ENCODE data around the gene PLCB3. TPM values are rescaled to one million over a fixed set of nuclear protein-coding genes. Genes with fewer than 3 reads are reported as not detected.
"Not testable (repeated sequence)": the region's sequence is repeated elsewhere in the genome, so short reads cannot be mapped to it uniquely, and the experiment has no call there.

The PLCB3 gene
- total RNA-seq, 1 donor from 2014 or later = 23.4 TPM

- H3K4me1 Mint-ChIP-seq (ENCODE audit: low read depth) = peaks cover 12% of the 10 kb centered on the region
- H3K27ac Mint-ChIP-seq = peak overlapping the region; percentile 93
- DNase-seq (ENCODE audit: low spot score) = peak; percentile 71
- H3K4me3 Mint-ChIP-seq (ENCODE audit: low read depth) = peak overlapping the region; percentile 94
- peaks cover under 1% of the 10 kb centered on the region for H3K27me3 Mint-ChIP-seq (ENCODE audit: low read depth)
- H3K36me3 Mint-ChIP-seq (ENCODE audit: low read depth) = peaks cover 20% of the 10 kb centered on the region
- H3K9me3 Mint-ChIP-seq = no peaks in the 10 kb centered on the region
- intact Hi-C loops (cut with micrococcal nuclease) = loop anchor here (1.0 to 5.0 kb wide), 8 partner anchors 11 to 472 kb away; partner anchors contain the start of genes BAD, CCDC88B, FKBP2 and GPR137
Observed at GRCh38 chr11:64305691-64306562, 54.6 kb downstream of the PLCB3 start.

DNA sequence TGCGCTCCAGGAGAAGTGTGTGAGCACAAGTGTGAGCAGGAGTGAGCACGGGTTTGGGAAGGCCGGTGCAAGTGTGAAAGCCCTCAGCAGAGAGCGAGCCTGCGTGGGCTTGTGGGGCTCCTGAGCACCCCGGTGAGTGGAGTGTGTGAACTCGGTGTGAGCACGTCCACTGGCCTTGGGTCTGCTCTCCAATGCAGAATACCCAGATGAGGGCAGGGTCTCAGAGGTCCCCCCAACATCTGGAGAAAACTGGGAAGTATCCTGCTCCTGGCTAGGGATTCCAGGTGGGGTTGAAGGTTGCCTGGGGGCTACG is 55.2 kb downstream of the PLCB3 start:
- Mint-ChIP-seq H3K4me3 (ENCODE audit: low read depth) (peak overlapping the region; percentile 94), H3K4me1 (ENCODE audit: low read depth) (peaks cover 11% of the 10 kb centered on the region), H3K9me3 (no peaks in the 10 kb centered on the region), H3K27me3 (ENCODE audit: low read depth) (no peaks in the 10 kb centered on the region), H3K36me3 (ENCODE audit: low read depth) (peaks cover 22% of the 10 kb centered on the region), H3K27ac (peak overlapping the region; percentile 93)
- intact Hi-C loops (cut with micrococcal nuclease) = loop anchor here (1.0 to 5.0 kb wide), 2 partner anchors 11 to 36 kb away; partner anchors contain the start of genes CCDC88B and TRMT112
- no peak for DNase-seq (ENCODE audit: low spot score)

DNA sequence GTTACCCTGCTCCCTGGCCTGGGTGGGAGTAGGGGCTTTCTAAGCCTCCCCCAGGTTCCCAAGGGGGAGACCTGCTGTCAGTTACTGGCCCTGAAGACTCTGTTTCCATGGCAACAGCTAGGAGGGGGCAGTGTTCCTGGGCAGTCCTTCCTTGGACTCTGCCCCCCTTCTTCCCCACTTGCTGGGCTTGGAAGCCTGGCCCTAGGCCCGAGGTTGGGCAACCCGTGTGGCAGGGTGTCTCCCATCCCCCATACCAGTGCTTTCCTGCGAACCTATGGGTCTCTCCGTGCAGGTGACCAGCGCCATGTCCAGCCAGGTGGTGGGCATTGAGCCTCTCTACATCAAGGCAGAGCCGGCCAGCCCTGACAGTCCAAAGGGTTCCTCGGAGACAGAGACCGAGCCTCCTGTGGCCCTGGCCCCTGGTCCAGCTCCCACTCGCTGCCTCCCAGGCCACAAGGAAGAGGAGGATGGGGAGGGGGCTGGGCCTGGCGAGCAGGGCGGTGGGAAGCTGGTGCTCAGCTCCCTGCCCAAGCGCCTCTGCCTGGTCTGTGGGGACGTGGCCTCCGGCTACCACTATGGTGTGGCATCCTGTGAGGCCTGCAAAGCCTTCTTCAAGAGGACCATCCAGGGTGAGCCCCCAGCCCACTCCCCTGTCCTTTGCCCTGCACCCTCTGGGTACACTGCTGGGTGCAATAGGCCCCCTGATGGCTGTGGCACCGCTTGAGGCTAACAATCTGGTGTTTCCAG is 55.7 kb downstream of the PLCB3 start:
- Mint-ChIP-seq H3K4me3 (ENCODE audit: low read depth) (peak overlapping the region; percentile 94), H3K36me3 (ENCODE audit: low read depth) (peaks cover 22% of the 10 kb centered on the region)

DNA sequence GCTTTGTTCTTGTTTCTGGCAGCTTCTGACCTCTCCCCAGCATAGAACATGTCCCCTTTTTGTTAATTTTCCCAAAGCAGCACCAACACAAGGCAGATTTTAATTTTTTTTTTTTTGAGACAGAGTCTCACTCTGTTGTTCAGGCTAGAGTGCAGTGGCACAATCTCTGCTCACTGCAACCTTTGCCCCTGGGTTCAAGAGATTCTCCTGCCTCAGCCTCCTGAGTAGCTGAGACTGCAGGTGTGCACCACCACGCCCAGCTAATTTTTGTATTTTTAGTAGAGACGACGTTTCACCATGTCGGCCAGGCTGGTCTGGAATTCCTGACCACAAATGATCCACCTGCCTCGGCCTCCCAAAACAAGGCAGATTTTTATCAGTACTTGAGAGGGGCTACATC is 56.5 kb downstream of the PLCB3 start:
- DNase-seq (ENCODE audit: low spot score); H3K9me3 Mint-ChIP-seq; H3K27me3 Mint-ChIP-seq (ENCODE audit: low read depth): not testable (repeated sequence)
- peak overlapping the region; percentile 20 for H3K27ac Mint-ChIP-seq
- intact Hi-C loops (cut with micrococcal nuclease) = loop anchor here (5.0 kb wide), 1 partner anchor 35 kb away; the partner anchor contains the start of gene CCDC88B
- peak overlapping the region; percentile 32 for H3K4me3 Mint-ChIP-seq (ENCODE audit: low read depth)
- peaks cover 27% of the 10 kb centered on the region for H3K36me3 Mint-ChIP-seq (ENCODE audit: low read depth)
- peaks cover 16% of the 10 kb centered on the region for H3K4me1 Mint-ChIP-seq (ENCODE audit: low read depth)

More for the DNA sequence above, 55.7 kb downstream of the PLCB3 start:
- intact Hi-C loops (cut with micrococcal nuclease) = loop anchor here (1.0 to 5.0 kb wide), 2 partner anchors 10 to 35 kb away; partner anchors contain the start of genes CCDC88B and TRMT112
- DNase-seq (ENCODE audit: low spot score) = no peak
- no peaks in the 10 kb centered on the region for H3K27me3 Mint-ChIP-seq (ENCODE audit: low read depth)
- peaks cover 11% of the 10 kb centered on the region for H3K4me1 Mint-ChIP-seq (ENCODE audit: low read depth)
- H3K9me3 Mint-ChIP-seq = no peaks in the 10 kb centered on the region
- peak overlapping the region; percentile 20 for H3K27ac Mint-ChIP-seq

DNA sequence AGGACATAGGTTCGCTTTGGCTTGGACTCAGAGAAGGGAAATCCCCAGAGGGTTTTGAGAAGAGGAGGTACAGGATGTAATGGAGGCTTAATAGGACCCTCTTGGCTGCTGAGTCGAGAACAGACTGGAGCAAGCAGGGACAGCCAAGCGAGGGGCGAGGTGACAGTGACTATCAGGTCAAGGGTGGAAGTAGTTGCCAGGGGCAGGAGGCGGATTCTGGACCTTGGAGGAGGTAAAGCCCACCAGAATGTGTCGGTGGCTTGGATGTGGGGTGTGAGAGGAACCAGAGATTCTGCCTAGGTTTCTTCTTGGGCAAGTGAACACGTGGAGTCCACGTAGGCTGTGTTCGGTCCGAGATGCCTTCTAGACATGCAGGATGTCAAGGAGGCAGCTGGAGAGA is 61.6 kb downstream of the PLCB3 start:
- Mint-ChIP-seq H3K27me3 (ENCODE audit: low read depth) (no peaks in the 10 kb centered on the region), H3K27ac (peak overlapping the region; percentile 39), H3K36me3 (ENCODE audit: low read depth) (peaks cover 51% of the 10 kb centered on the region), H3K4me1 (ENCODE audit: low read depth) (peaks cover 20% of the 10 kb centered on the region), H3K9me3 (no peaks in the 10 kb centered on the region), H3K4me3 (ENCODE audit: low read depth) (no peak overlapping the region)
- no peak for DNase-seq (ENCODE audit: low spot score)
- intact Hi-C loops (cut with micrococcal nuclease) = no loop called here

- Mint-ChIP-seq H3K27ac (no peak overlapping the region), H3K4me3 (ENCODE audit: low read depth) (no peak overlapping the region), H3K4me1 (ENCODE audit: low read depth) (peaks cover 20% of the 10 kb centered on the region), H3K36me3 (ENCODE audit: low read depth) (peaks cover 50% of the 10 kb centered on the region), H3K27me3 (ENCODE audit: low read depth) (no peaks in the 10 kb centered on the region), H3K9me3 (no peaks in the 10 kb centered on the region)
- intact Hi-C loops (cut with micrococcal nuclease) = no loop called here
- DNase-seq (ENCODE audit: low spot score) = no peak
Observed at GRCh38 chr11:64313491-64314145, 62.3 kb downstream of the PLCB3 start.

GRCh38 chr11:64314146-64314804 is 62.9 kb downstream of the PLCB3 start:
- DNase-seq (ENCODE audit: low spot score) = no peak
- H3K36me3 Mint-ChIP-seq (ENCODE audit: low read depth) = peaks cover 48% of the 10 kb centered on the region
- H3K4me1 Mint-ChIP-seq (ENCODE audit: low read depth) = peaks cover 25% of the 10 kb centered on the region
- no peaks in the 10 kb centered on the region for H3K27me3 Mint-ChIP-seq (ENCODE audit: low read depth)
- intact Hi-C loops (cut with micrococcal nuclease) = no loop called here
- no peaks in the 10 kb centered on the region for H3K9me3 Mint-ChIP-seq
- H3K4me3 Mint-ChIP-seq (ENCODE audit: low read depth) = no peak overlapping the region
- no peak overlapping the region for H3K27ac Mint-ChIP-seq

GRCh38 chr11:64314805-64315561 is 63.7 kb downstream of the PLCB3 start:
- Mint-ChIP-seq H3K27me3 (ENCODE audit: low read depth) (no peaks in the 10 kb centered on the region), H3K36me3 (ENCODE audit: low read depth) (peaks cover 46% of the 10 kb centered on the region), H3K9me3 (no peaks in the 10 kb centered on the region), H3K27ac (no peak overlapping the region), H3K4me3 (ENCODE audit: low read depth) (peak overlapping the region; percentile 26), H3K4me1 (ENCODE audit: low read depth) (peaks cover 29% of the 10 kb centered on the region)
- no peak for DNase-seq (ENCODE audit: low spot score)
- intact Hi-C loops (cut with micrococcal nuclease) = no loop called here

- H3K9me3 Mint-ChIP-seq; H3K27me3 Mint-ChIP-seq (ENCODE audit: low read depth); intact Hi-C loops (cut with micrococcal nuclease); DNase-seq (ENCODE audit: low spot score): not testable (repeated sequence)
- peak overlapping the region; percentile 96 for H3K4me3 Mint-ChIP-seq (ENCODE audit: low read depth)
- H3K4me1 Mint-ChIP-seq (ENCODE audit: low read depth) = peaks cover 35% of the 10 kb centered on the region
- H3K36me3 Mint-ChIP-seq (ENCODE audit: low read depth) = peaks cover 54% of the 10 kb centered on the region
- H3K27ac Mint-ChIP-seq = peak overlapping the region; percentile 99
Observed at GRCh38 chr11:64315667-64316526, 64.6 kb downstream of the PLCB3 start.

GRCh38 chr11:64316672-64317324 is 65.5 kb downstream of the PLCB3 start:
- DNase-seq (ENCODE audit: low spot score) = no peak
- Mint-ChIP-seq H3K36me3 (ENCODE audit: low read depth) (peaks cover 60% of the 10 kb centered on the region), H3K9me3 (no peaks in the 10 kb centered on the region), H3K27me3 (ENCODE audit: low read depth) (no peaks in the 10 kb centered on the region), H3K27ac (peak overlapping the region; percentile 99), H3K4me3 (ENCODE audit: low read depth) (peak overlapping the region; percentile 96), H3K4me1 (ENCODE audit: low read depth) (peaks cover 38% of the 10 kb centered on the region)
- intact Hi-C loops (cut with micrococcal nuclease) = loop anchor here (1.0 kb wide), 5 partner anchors 10 to 75 kb away; partner anchors contain the start of genes FKBP2 and GPR137
